Caco-2 (cell line): Measurements from ENCODE around the gene SAMMSON. TPM values are rescaled to one million over a fixed set of nuclear protein-coding genes. Genes with fewer than 3 reads are reported as not detected.

Source experiments
- BruUV-seq: library from RNA; stranded (reverse); fragments of 400-500 nt; replicated peaks from 2 replicates; lab custom pipeline; 2021; lab: Mats Ljungman, UMichigan
- CTCF ChIA-PET: fragments of 300-600 bp; sonication (Branson Sonifier 250); formaldehyde crosslinking; loops from one replicate; lab custom pipeline; 2022; ENCODE audit warnings: antibody characterized with exemption; lab: Charles Lee
- POLR2A ChIA-PET: fragments of 300-600 bp; sonication (Branson Sonifier 250); formaldehyde crosslinking; loops from one replicate; lab custom pipeline; 2022; ENCODE audit warnings: antibody characterized with exemption; lab: Charles Lee
- DNase-seq, 2 experiments: peaks; one replicate each; pipeline versions ENCODE4 v3.0.0 to v3.0.0-alpha.2; 2020 to 2022
- H3K27me3 ChIP-seq: replicated peaks from 2 replicates; pipeline ENCODE4 v1.6.0; 2011; ENCODE audit warnings: low read length; ENCODE audit not compliant: control insufficient read depth, insufficient read depth
- H3K36me3 ChIP-seq: 2 replicates; pipeline ENCODE4 v1.5.1; 2011; ENCODE audit warnings: low read length; ENCODE audit not compliant: control insufficient read depth, insufficient read depth
- H3K4me1 ChIP-seq: fragments of 250-450 bp; sonication (Bioruptor Pico); 2 replicates; pipeline ENCODE4 v1.5.1; 2020; ENCODE audit warnings: mild to moderate bottlenecking
- H3K4me3 ChIP-seq: 2 replicates; pipeline ENCODE4 v1.5.1; 2011; ENCODE audit warnings: low read depth, mild to moderate bottlenecking, control low read depth, low read length
- H3K9me3 ChIP-seq: fragments of 250-450 bp; sonication (Bioruptor Pico); 2 replicates; pipeline ENCODE4 v1.5.1; 2020; ENCODE audit warnings: mild to moderate bottlenecking, moderate library complexity
- H3K27ac Mint-ChIP-seq: one replicate; pipeline ENCODE4 v1.8.0; 2022; ENCODE audit warnings: mixed read lengths; ENCODE audit not compliant: unreplicated experiment
- H3K27me3 Mint-ChIP-seq: one replicate; pipeline ENCODE4 v1.8.0; 2022; ENCODE audit warnings: mixed read lengths; ENCODE audit not compliant: insufficient read depth, unreplicated experiment
- H3K36me3 Mint-ChIP-seq: one replicate; pipeline ENCODE4 v1.8.0; 2022; ENCODE audit warnings: mild to moderate bottlenecking, mixed read lengths; ENCODE audit not compliant: insufficient read depth, unreplicated experiment
- H3K4me1 Mint-ChIP-seq: one replicate; pipeline ENCODE4 v1.8.0; 2022; ENCODE audit warnings: low read depth, mixed read lengths; ENCODE audit not compliant: unreplicated experiment
- H3K4me3 Mint-ChIP-seq: one replicate; pipeline ENCODE4 v1.8.0; 2022; ENCODE audit warnings: mild to moderate bottlenecking, moderate library complexity, mixed read lengths; ENCODE audit not compliant: unreplicated experiment
- H3K9me3 Mint-ChIP-seq: one replicate; pipeline ENCODE4 v1.8.0; 2022; ENCODE audit warnings: mixed read lengths; ENCODE audit not compliant: unreplicated experiment
- intact Hi-C: fragments of 100-400 bp; cut with micrococcal nuclease; formaldehyde crosslinking; loops from one replicate; pipeline ENCODE4 v1.10.0; 2022; ENCODE audit not compliant: unreplicated experiment
- total RNA-seq: library from RNA; stranded (reverse); gene quantifications from 2 replicates; pipeline ENCODE4 v1.2.3, GENCODE V29; 2022
- TF ChIP-seq, protein P1 (sequence below), 2 experiments: fragments of 200-600 bp in 1 of 2; IDR thresholded peaks; 1 replicate in 1 of 2; 2 replicates in 1 of 2; pipeline versions ENCODE4 v1.5.1 to v1.8.0; 2011 to 2022; ENCODE audit warnings: antibody characterized with exemption in 1 of 2, control low read depth in 1 of 2, inconsistent platforms in 1 of 2, low read depth in 1 of 2, low read length in 1 of 2, mild to moderate bottlenecking in 1 of 2, moderate library complexity in 1 of 2; ENCODE audit not compliant: insufficient read depth in 1 of 2, severe bottlenecking in 1 of 2, unreplicated experiment in 1 of 2

Gene SAMMSON
- total RNA-seq, 1 experiment from 2014 or later, result not detected

DNA sequence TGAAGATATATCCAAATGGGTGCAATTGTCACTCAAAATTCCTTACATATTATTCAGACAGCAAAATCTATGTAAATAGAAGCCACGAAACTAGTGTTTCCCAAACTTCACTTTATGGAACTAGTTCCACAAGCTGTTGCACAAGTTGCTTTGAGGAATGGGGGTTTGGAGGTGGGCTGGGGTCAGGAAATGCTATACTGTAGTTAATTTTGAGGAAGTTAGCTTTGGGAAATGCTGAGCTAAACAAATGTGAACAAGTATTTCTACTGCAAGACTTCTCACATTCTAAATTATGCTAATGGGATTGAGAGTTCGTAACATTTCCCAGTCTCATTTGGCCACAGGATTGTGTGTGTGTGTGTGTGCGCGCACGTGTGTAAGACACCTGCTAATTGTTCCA lies 28.7 kb upstream of the SAMMSON start:
- intact Hi-C loops, result no loop called here
- Histone ChIP-seq H3K36me3 (no peaks in the 10 kb centered on the region), H3K4me1 (no peaks in the 10 kb centered on the region), H3K4me3 (no peak overlapping the region), H3K9me3 (no peaks in the 10 kb centered on the region), H3K27me3 (no peaks in the 10 kb centered on the region)
- DNase-seq, result no peak
- TF ChIP-seq, protein P1, sequence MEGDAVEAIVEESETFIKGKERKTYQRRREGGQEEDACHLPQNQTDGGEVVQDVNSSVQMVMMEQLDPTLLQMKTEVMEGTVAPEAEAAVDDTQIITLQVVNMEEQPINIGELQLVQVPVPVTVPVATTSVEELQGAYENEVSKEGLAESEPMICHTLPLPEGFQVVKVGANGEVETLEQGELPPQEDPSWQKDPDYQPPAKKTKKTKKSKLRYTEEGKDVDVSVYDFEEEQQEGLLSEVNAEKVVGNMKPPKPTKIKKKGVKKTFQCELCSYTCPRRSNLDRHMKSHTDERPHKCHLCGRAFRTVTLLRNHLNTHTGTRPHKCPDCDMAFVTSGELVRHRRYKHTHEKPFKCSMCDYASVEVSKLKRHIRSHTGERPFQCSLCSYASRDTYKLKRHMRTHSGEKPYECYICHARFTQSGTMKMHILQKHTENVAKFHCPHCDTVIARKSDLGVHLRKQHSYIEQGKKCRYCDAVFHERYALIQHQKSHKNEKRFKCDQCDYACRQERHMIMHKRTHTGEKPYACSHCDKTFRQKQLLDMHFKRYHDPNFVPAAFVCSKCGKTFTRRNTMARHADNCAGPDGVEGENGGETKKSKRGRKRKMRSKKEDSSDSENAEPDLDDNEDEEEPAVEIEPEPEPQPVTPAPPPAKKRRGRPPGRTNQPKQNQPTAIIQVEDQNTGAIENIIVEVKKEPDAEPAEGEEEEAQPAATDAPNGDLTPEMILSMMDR (IDR thresholded peaks at IDR 0.05; ENCODE audit: insufficient read depth in 1 of 2, low read depth in 1 of 2, low read length in 1 of 2, severe bottlenecking in 1 of 2, unreplicated experiment in 1 of 2), result no peak
- Mint-ChIP-seq H3K27me3 (peaks cover 3% of the 10 kb centered on the region), H3K36me3 (no peaks in the 10 kb centered on the region), H3K4me1 (no peaks in the 10 kb centered on the region), H3K27ac (no peak overlapping the region), H3K9me3 (no peaks in the 10 kb centered on the region), H3K4me3 (no peak overlapping the region)
- BruUV-seq, result no TSS peak
- POLR2A ChIA-PET, result no interaction called here
- CTCF ChIA-PET, result no interaction called here

DNA sequence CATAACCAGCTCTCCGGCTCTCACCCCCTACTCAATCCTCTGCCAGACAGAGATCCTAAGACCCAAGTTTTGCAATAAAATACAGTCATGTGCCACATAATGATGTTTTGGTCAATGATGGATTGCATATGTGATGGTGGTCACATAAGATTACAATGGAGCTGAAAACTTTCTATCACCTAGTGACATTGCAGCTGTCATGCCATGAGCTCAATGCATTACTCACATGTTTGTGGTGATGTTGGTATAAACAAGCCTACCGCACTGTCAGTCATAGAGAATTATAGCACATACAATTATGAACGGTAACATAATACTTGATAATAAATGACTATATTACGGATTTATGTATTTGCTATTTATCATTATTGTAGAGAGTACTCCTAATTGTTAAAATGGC lies 26.9 kb upstream of the SAMMSON start:
- Histone ChIP-seq H3K4me1 (no peaks in the 10 kb centered on the region), H3K36me3 (no peaks in the 10 kb centered on the region), H3K4me3 (no peak overlapping the region), H3K9me3 (no peaks in the 10 kb centered on the region), H3K27me3 (no peaks in the 10 kb centered on the region)
- no peaks in the 10 kb centered on the region for H3K9me3 Mint-ChIP-seq
- H3K36me3 Mint-ChIP-seq, result no peaks in the 10 kb centered on the region
- H3K27me3 Mint-ChIP-seq, result peaks cover 3% of the 10 kb centered on the region
- no peak overlapping the region for H3K4me3 Mint-ChIP-seq
- TF ChIP-seq, protein P1 (IDR thresholded peaks at IDR 0.05; ENCODE audit: insufficient read depth in 1 of 2, low read depth in 1 of 2, low read length in 1 of 2, severe bottlenecking in 1 of 2, unreplicated experiment in 1 of 2), result no peak
- DNase-seq, result no peak
- ChIA-PET CTCF (no interaction called here), POLR2A (no interaction called here)
- intact Hi-C loops, result no loop called here
- H3K27ac Mint-ChIP-seq, result no peak overlapping the region
- BruUV-seq, result no TSS peak
- no peaks in the 10 kb centered on the region for H3K4me1 Mint-ChIP-seq

- H3K36me3 ChIP-seq, result no peaks in the 10 kb centered on the region
- H3K9me3 Mint-ChIP-seq, result no peaks in the 10 kb centered on the region
- TF ChIP-seq, protein P1 (IDR thresholded peaks at IDR 0.05; ENCODE audit: insufficient read depth in 1 of 2, low read depth in 1 of 2, low read length in 1 of 2, severe bottlenecking in 1 of 2, unreplicated experiment in 1 of 2), result no peak
- H3K4me1 ChIP-seq, result no peaks in the 10 kb centered on the region
- no peaks in the 10 kb centered on the region for H3K9me3 ChIP-seq
- H3K27me3 ChIP-seq, result no peaks in the 10 kb centered on the region
- BruUV-seq, result no TSS peak
- H3K36me3 Mint-ChIP-seq, result no peaks in the 10 kb centered on the region
- POLR2A ChIA-PET, result interaction anchor here (0.5 kb wide), 1 partner anchor 778 kb away, joined by 5 read pairs; no protein-coding TSS in a partner anchor
- no peak overlapping the region for H3K27ac Mint-ChIP-seq
- DNase-seq, result no peak
- H3K4me3 ChIP-seq, result no peak overlapping the region
- H3K27me3 Mint-ChIP-seq, result peaks cover 3% of the 10 kb centered on the region
- CTCF ChIA-PET, result no interaction called here
- intact Hi-C loops, result no loop called here
- no peaks in the 10 kb centered on the region for H3K4me1 Mint-ChIP-seq
- no peak overlapping the region for H3K4me3 Mint-ChIP-seq
These were observed 23.5 kb upstream of the SAMMSON start for GRCh38 chr3:69976021-69976420.
